ENCODE results near the gene GLDN. TPM values are rescaled to one million over a fixed set of nuclear protein-coding genes. Genes with fewer than 3 reads are reported as not detected.

The GLDN gene
- total RNA-seq, 2 experiments from 2014 or later, result not detected

GRCh38 chr15:51312166-51313073 lies 29.0 kb upstream of the GLDN start:
- H3K36me3 Mint-ChIP-seq (ENCODE audit: low read depth), result no peaks in the 10 kb centered on the region
- no peak for ATAC-seq
- intact Hi-C loops (cut with micrococcal nuclease), result no loop called here
- H3K4me3 Mint-ChIP-seq, result no peak overlapping the region
- TF ChIP-seq CTCF (IDR thresholded peaks at IDR 0.05), result no peak
- H3K27me3 Mint-ChIP-seq, result no peaks in the 10 kb centered on the region
- H3K27ac Mint-ChIP-seq, result no peak overlapping the region
- no peaks in the 10 kb centered on the region for H3K9me3 Mint-ChIP-seq
- ChIA-PET POLR2A (no interaction called here), CTCF (interaction anchor here (1.0 to 1.8 kb wide), 2 partner anchors 14 to 90 kb away, joined by 3 to 6 read pairs; no protein-coding TSS in a partner anchor)
- H3K4me1 Mint-ChIP-seq (ENCODE audit: low read depth), result no peaks in the 10 kb centered on the region
- no peak for DNase-seq

GRCh38 chr15:51313074-51313393 lies 28.4 kb upstream of the GLDN start:
- no peak for TF ChIP-seq CTCF (IDR thresholded peaks at IDR 0.05)
- Mint-ChIP-seq H3K4me3 (no peak overlapping the region), H3K9me3 (no peaks in the 10 kb centered on the region), H3K36me3 (ENCODE audit: low read depth) (no peaks in the 10 kb centered on the region), H3K27ac (no peak overlapping the region), H3K4me1 (ENCODE audit: low read depth) (no peaks in the 10 kb centered on the region), H3K27me3 (no peaks in the 10 kb centered on the region)
- ChIA-PET CTCF (interaction anchor here (1.0 kb wide), 1 partner anchor 90 kb away, joined by 3 read pairs; no protein-coding TSS in a partner anchor), POLR2A (no interaction called here)
- no peak for DNase-seq
- intact Hi-C loops (cut with micrococcal nuclease), result no loop called here
- no peak for ATAC-seq

GRCh38 chr15:51313644-51314280 lies 27.7 kb upstream of the GLDN start:
- TF ChIP-seq CTCF (IDR thresholded peaks at IDR 0.05), result no peak
- H3K9me3 Mint-ChIP-seq, result no peaks in the 10 kb centered on the region

GRCh38 chr15:51314391-51315337 lies 26.8 kb upstream of the GLDN start:
- Mint-ChIP-seq H3K27ac (no peak overlapping the region), H3K27me3 (no peaks in the 10 kb centered on the region), H3K4me3 (no peak overlapping the region), H3K36me3 (ENCODE audit: low read depth) (no peaks in the 10 kb centered on the region), H3K9me3 (no peaks in the 10 kb centered on the region), H3K4me1 (ENCODE audit: low read depth) (no peaks in the 10 kb centered on the region)
- POLR2A ChIA-PET, result no interaction called here
- no peak for DNase-seq
- CTCF ChIA-PET, result no interaction called here
- no peak for TF ChIP-seq CTCF (IDR thresholded peaks at IDR 0.05)
- ATAC-seq, result no peak
- intact Hi-C loops (cut with micrococcal nuclease), result no loop called here

More at GRCh38 chr15:51313644-51314280, 27.7 kb upstream of the GLDN start:
- no peak overlapping the region for H3K27ac Mint-ChIP-seq
- no peak for DNase-seq
- intact Hi-C loops (cut with micrococcal nuclease), result no loop called here
- no peaks in the 10 kb centered on the region for H3K4me1 Mint-ChIP-seq (ENCODE audit: low read depth)
- H3K27me3 Mint-ChIP-seq, result no peaks in the 10 kb centered on the region
- H3K4me3 Mint-ChIP-seq, result no peak overlapping the region
- ChIA-PET POLR2A (no interaction called here), CTCF (no interaction called here)
- no peaks in the 10 kb centered on the region for H3K36me3 Mint-ChIP-seq (ENCODE audit: low read depth)
- ATAC-seq, result no peak
